Heart left ventricle (tissue), 16 donors: ENCODE measurements around the gene HRAS. TPM values are rescaled to one million over a fixed set of nuclear protein-coding genes. Genes with fewer than 3 reads are reported as not detected.

Source experiments
- ATAC-seq, 4 donors: fragments of 200-7000 bp; cut with Tn5 transposase; one replicate each; pipeline ENCODE4 v1.9.1; 2020 to 2022; ENCODE audit warnings: moderate library complexity in 4 of 4, mild to moderate bottlenecking in 3 of 4, moderate number of reproducible peaks in 1 of 4
- DNase-seq, 5 donors: peaks; one replicate each; pipeline ENCODE4 v3.0.0-alpha.2; 2020
- H3K27ac ChIP-seq, 12 donors: fragments of 200-600 bp; sonication (generic) in 4 of 12; one replicate each; pipeline versions ENCODE4 v1.5.0 to v1.8.0; 2016 to 2022; ENCODE audit warnings: mild to moderate bottlenecking in 2 of 12
- H3K27me3 ChIP-seq, 9 donors: fragments of 200-600 bp; sonication (generic) in 2 of 9; one replicate each; pipeline versions ENCODE4 v1.5.1 to v1.8.0; 2016 to 2022; ENCODE audit warnings: mild to moderate bottlenecking in 3 of 9
- H3K36me3 ChIP-seq, 9 donors: fragments of 200-600 bp; sonication (generic) in 2 of 9; one replicate each; pipeline versions ENCODE4 v1.5.0 to v1.8.0; 2018 to 2022; ENCODE audit warnings: mild to moderate bottlenecking in 2 of 9
- H3K4me1 ChIP-seq, 12 donors: fragments of 200-600 bp; sonication (generic) in 4 of 12; one replicate each; pipeline versions ENCODE4 v1.5.0 to v1.8.0; 2016 to 2022; ENCODE audit warnings: mild to moderate bottlenecking in 3 of 12
- H3K4me3 ChIP-seq, 12 donors: fragments of 200-600 bp; sonication (generic) in 4 of 12; one replicate each; pipeline versions ENCODE4 v1.5.0 to v1.8.0; 2017 to 2022; ENCODE audit warnings: mild to moderate bottlenecking in 9 of 12, moderate library complexity in 4 of 12
- H3K9me3 ChIP-seq, 12 donors: fragments of 200-600 bp; sonication (generic) in 4 of 12; one replicate each; pipeline versions ENCODE4 v1.5.0 to v1.8.0; 2016 to 2022; ENCODE audit warnings: mild to moderate bottlenecking in 1 of 12
- CTCF ChIP-seq, 12 donors: fragments of 200-600 bp; sonication (generic) in 4 of 12; IDR thresholded peaks; one replicate each; pipeline versions ENCODE4 v1.5.0 to v1.8.0; 2018 to 2022; ENCODE audit warnings: antibody characterized with exemption in 12 of 12, mild to moderate bottlenecking in 5 of 12
- POLR2A ChIP-seq, 2 donors: fragments of 450-650 bp; IDR thresholded peaks; one replicate each; pipeline ENCODE4 v1.6.1; 2017; ENCODE audit warnings: antibody characterized with exemption in 2 of 2, mild to moderate bottlenecking in 2 of 2, moderate library complexity in 2 of 2
- WGBS, 4 donors: extraction: QIAGEN DNeasy Blood & Tissue Kit in 2 of 4; methylation state at CpG; one replicate each; pipeline versions ENCODE4 v1.1.5 to v1.1.7; 2013 to 2018; 5-methylcytosine and 5-hydroxymethylcytosine counted together
- intact Hi-C, 10 donors: fragments of 100-400 bp; cut with DNase I; formaldehyde crosslinking; loops; one replicate each; pipeline versions ENCODE4 v1.11.1 to v1.14.2; 2022
- polyA plus RNA-seq, 2 donors: library from polyadenylated mRNA; stranded (reverse); fragments of 200-250 nt; gene quantifications; one replicate each; pipeline ENCODE4 v1.2.3, GENCODE V29; 2013
- total RNA-seq, 9 donors: library from RNA; depleted of rRNA in 2 of 9; stranded (reverse); fragments of >200 nt in 2 of 9; fragmentation: NEBNext Ultra II Directional in 3 of 9; extraction: Animal tissue kit (Norgen Biotek cat#: 25700) in 3 of 9; gene quantifications; one replicate each; pipeline versions ENCODE4 v1.1.0 to v1.2.4, GENCODE V29; 2016 to 2023
- donor health status: ischemic (EF 13 %, LVEDD 7.1; RV severe dilation, severe dysfunction).
- donor health status: healthy with polysubstance abuse.
- donor health status: DM: no; HTN: yes; CAD: no.
- donor health status: DM: no; HTN: no; CAD: no.
- donor health status: ischemic (EF 25% LVEDD 6.9; RV normal size, moderate dysfunction).
- donor health status: ischemic (EF 25% LVEDD 5.7; RV mildly dilated, moderate dysfunction).
- donor health status: healthy.
- donor health status: DM: yes; HTN: yes; CAD: no.
- donor health status: ischemic (EF 35%, LVEDD 5.7; RV mildly dilated, moderate dysfunction).
- donor health status: nonischemic (EF 11% LVEDD 7.7; RV severe dilation, severe dysfunction).
- donor health status: DM: yes; HTN: yes; CAD: no.
- donor health status: PGD.
- donor health status: ischemic (EF 29% LVEDD 5.4; RV normal size, mild dysfunction).
- donor health status: nonischemic (EF 23%, LVEDD 6.1; RV moderate dilation, normal function).

The HRAS gene
- total and polyA plus RNA-seq, 11 donors, result 44.0 to 99.3 (median 59.8) TPM

- intact Hi-C loops, result no loop called here
Observed at GRCh38 chr11:490186-490929, 45.0 kb downstream of the HRAS start.

GRCh38 chr11:489610-490185, 45.7 kb downstream of the HRAS start:
- DNase-seq, result peak in 2 of 5 donors; percentile 21 to 64
- Histone ChIP-seq H3K4me3 (no peak overlapping the region), H3K27ac (no peak overlapping the region), H3K4me1 (no peaks in the 10 kb centered on the region), H3K27me3 (no peaks in the 10 kb centered on the region), H3K36me3 (peaks cover 0 to 66% (median 37%) of the 10 kb centered on the region in 9 donors), H3K9me3 (no peaks in the 10 kb centered on the region)
- intact Hi-C loops, result no loop called here
- no peak for ATAC-seq
- WGBS, 4 donors, result 93 to 98% (median 95%) methylated on average over 24 to 37 of the region's 37 CpGs
- TF ChIP-seq CTCF (IDR thresholded peaks at IDR 0.05) (no peak), POLR2A (IDR thresholded peaks at IDR 0.05) (no peak)

More at GRCh38 chr11:490186-490929, 45.0 kb downstream of the HRAS start:
- 93 to 96% (median 94%) methylated on average over 31 to 38 of the region's 38 CpGs for WGBS, 4 donors
- Histone ChIP-seq H3K36me3 (peaks cover 0 to 73% (median 44%) of the 10 kb centered on the region in 9 donors), H3K4me3 (no peak overlapping the region), H3K27ac (no peak overlapping the region), H3K9me3 (no peaks in the 10 kb centered on the region), H3K4me1 (no peaks in the 10 kb centered on the region), H3K27me3 (no peaks in the 10 kb centered on the region)
- ATAC-seq (no peak), DNase-seq (peak in 2 of 5 donors; percentile 21 to 58)
- TF ChIP-seq CTCF (IDR thresholded peaks at IDR 0.05) (no peak), POLR2A (IDR thresholded peaks at IDR 0.05) (no peak)

- intact Hi-C loops, result no loop called here
Observed at GRCh38 chr11:488992-489391, 46.4 kb downstream of the HRAS start.

More at GRCh38 chr11:488992-489391, 46.4 kb downstream of the HRAS start:
- Histone ChIP-seq H3K27ac (no peak overlapping the region), H3K4me1 (no peaks in the 10 kb centered on the region), H3K36me3 (peaks cover 0 to 59% (median 30%) of the 10 kb centered on the region in 9 donors), H3K4me3 (no peak overlapping the region), H3K9me3 (no peaks in the 10 kb centered on the region), H3K27me3 (no peaks in the 10 kb centered on the region)
- DNase-seq (peak in 1 of 5 donors; percentile 58), ATAC-seq (no peak)
- 92 to 94% (median 93%) methylated on average over 17 to 19 of the region's 19 CpGs for WGBS, 4 donors
- no peak for TF ChIP-seq POLR2A (IDR thresholded peaks at IDR 0.05)
- TF ChIP-seq CTCF (IDR thresholded peaks at IDR 0.05), result no peak
